ENCODE measurements around the gene MED13L.

Gene MED13L

GRCh38 chr12:116287842-116288301 lies 10.4 kb upstream of the MED13L start:
- no peak for TF ChIP-seq CTCF (conservative IDR thresholded peaks at IDR 0.05)
- H3K27ac ChIP-seq: peak overlapping the region; percentile 52

GRCh38 chr12:116284396-116284795 lies 6.9 kb upstream of the MED13L start:
- no peak for TF ChIP-seq CTCF (conservative IDR thresholded peaks at IDR 0.05)
- no peak overlapping the region for H3K27ac ChIP-seq

GRCh38 chr12:116283881-116284280 lies 6.4 kb upstream of the MED13L start:
- H3K27ac ChIP-seq: peak overlapping the region; percentile 2; the same call in 1 of the 2 replicates

GRCh38 chr12:116282371-116283286 lies 5.1 kb upstream of the MED13L start:
- peak overlapping the region; percentile 2; the same call in 1 of the 2 replicates for H3K27ac ChIP-seq

GRCh38 chr12:116280595-116281290 lies 3.2 kb upstream of the MED13L start:
- H3K27ac ChIP-seq: no peak overlapping the region
- no peak for TF ChIP-seq CTCF (conservative IDR thresholded peaks at IDR 0.05)

More at GRCh38 chr12:116282371-116283286, 5.1 kb upstream of the MED13L start:
- no peak for TF ChIP-seq CTCF (conservative IDR thresholded peaks at IDR 0.05)

- TF ChIP-seq CTCF (conservative IDR thresholded peaks at IDR 0.05): no peak
- H3K27ac ChIP-seq: no peak overlapping the region
Observed at GRCh38 chr12:116278667-116279066, 1.2 kb upstream of the MED13L start.

GRCh38 chr12:116278279-116278626 lies 760 bp upstream of the MED13L start:
- peak overlapping the region; percentile 89 for H3K27ac ChIP-seq
- no peak for TF ChIP-seq CTCF (conservative IDR thresholded peaks at IDR 0.05)

Measured in VCaP (cell line).